HG02884 (cell line): ENCODE results near the gene RAET1G.

Source experiments
- ATAC-seq: cut with Tn5 transposase; IDR thresholded peaks from one replicate; pipeline ENCODE4 v1.9.1; 2021; ENCODE audit warnings: mild to moderate bottlenecking, moderate library complexity; ENCODE audit not compliant: unreplicated experiment

The RAET1G gene

DNA sequence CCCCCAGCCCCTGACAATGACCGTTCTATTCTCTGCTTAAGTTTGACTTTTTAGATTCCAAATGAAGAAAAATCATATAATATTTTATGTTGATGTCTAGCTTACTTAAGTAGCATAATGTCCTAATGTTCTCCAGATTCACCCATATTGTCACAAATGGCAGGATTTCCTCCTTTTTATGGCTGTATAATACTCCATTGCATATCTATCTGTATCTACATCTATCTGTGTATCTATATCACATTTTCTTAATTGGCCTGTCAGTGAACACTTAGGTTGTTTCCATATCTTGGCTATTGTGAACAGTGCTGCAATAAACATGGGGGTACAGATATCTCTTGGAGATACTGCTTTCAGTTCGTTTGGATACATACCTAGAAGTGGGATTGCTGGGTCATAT is 51.7 kb downstream of the RAET1G start:
- no peak for ATAC-seq

GRCh38 chr6:149869275-149869892 is 53.5 kb downstream of the RAET1G start:
- no peak for ATAC-seq

- ATAC-seq: no peak
These were observed 54.9 kb downstream of the RAET1G start for GRCh38 chr6:149867876-149868640.
